Panc1 (cell line): ENCODE measurements around the gene PLXNA2. TPM values are rescaled to one million over a fixed set of nuclear protein-coding genes. Genes with fewer than 3 reads are reported as not detected.

Experiments
- ATAC-seq: fragments of 200-7000 bp; cut with Tn5 transposase; 2 replicates; pipeline ENCODE4 v1.9.1; 2020; ENCODE audit warnings: mild to moderate bottlenecking, moderate library complexity
- BruUV-seq: library from RNA; stranded (reverse); fragments of 400-500 nt; replicated peaks from 2 replicates; lab custom pipeline; 2021; lab: Mats Ljungman, UMichigan
- CTCF ChIA-PET: fragments of 300-600 bp; sonication (Branson Sonifier 250); formaldehyde crosslinking; loops from one replicate; lab custom pipeline; 2022; ENCODE audit warnings: antibody characterized with exemption; lab: Charles Lee
- POLR2A ChIA-PET: fragments of 300-600 bp; sonication (Branson Sonifier 250); formaldehyde crosslinking; loops from one replicate; lab custom pipeline; 2022; ENCODE audit warnings: antibody characterized with exemption; lab: Charles Lee
- DNase-seq: peaks from one replicate; pipeline ENCODE4 v3.0.0-alpha.2; 2010; ENCODE audit warnings: low read depth, low spot score
- H3K27ac ChIP-seq: 2 replicates; pipeline ENCODE4 v1.5.1; 2011; ENCODE audit warnings: mild to moderate bottlenecking, low read length, inconsistent platforms
- H3K27me3 ChIP-seq: fragments of 200-500 bp; sonication (Bioruptor generic); 2 replicates; pipeline ENCODE4 v1.6.0; 2014; ENCODE audit warnings: low read length, inconsistent platforms; ENCODE audit not compliant: control insufficient read depth, insufficient read depth
- H3K36me3 ChIP-seq: fragments of 200-500 bp; sonication (Bioruptor generic); 2 replicates; pipeline ENCODE4 v1.5.1; 2014; ENCODE audit warnings: inconsistent platforms, mild to moderate bottlenecking, low read length, moderate library complexity; ENCODE audit not compliant: control insufficient read depth, insufficient read depth
- H3K4me1 ChIP-seq: 2 replicates; pipeline ENCODE4 v1.5.1; 2011; ENCODE audit warnings: inconsistent platforms, mild to moderate bottlenecking, low read length, moderate library complexity; ENCODE audit not compliant: control insufficient read depth, insufficient read depth
- H3K4me3 ChIP-seq, 2 experiments: 2 replicates each; pipeline ENCODE4 v1.5.1; 2011 to 2012; ENCODE audit warnings: low read depth in 2 of 2, low read length in 2 of 2, mild to moderate bottlenecking in 2 of 2, inconsistent platforms in 1 of 2, moderate library complexity in 1 of 2
- H3K9me3 ChIP-seq: fragments of 200-500 bp; sonication (Bioruptor generic); 2 replicates; pipeline ENCODE4 v1.5.1; 2014; ENCODE audit warnings: low read depth, mild to moderate bottlenecking, inconsistent platforms, low read length, moderate library complexity; ENCODE audit not compliant: control insufficient read depth, insufficient read depth
- CTCF ChIP-seq: fragments of 450-650 bp; IDR thresholded peaks from 2 replicates; pipeline ENCODE4 v1.5.1; 2017; ENCODE audit warnings: mild to moderate bottlenecking
- POLR2AphosphoS5 ChIP-seq: IDR thresholded peaks from 2 replicates; pipeline ENCODE4 v1.6.1; 2012; ENCODE audit warnings: mild to moderate bottlenecking, low read depth, low read length, moderate library complexity
- REST ChIP-seq, 2 experiments: IDR thresholded peaks; 2 replicates each; pipeline ENCODE4 v1.6.1; 2011 to 2012; ENCODE audit warnings: low read depth in 2 of 2, control low read depth in 1 of 2, low read length in 1 of 2, mild to moderate bottlenecking in 1 of 2, moderate library complexity in 1 of 2; ENCODE audit not compliant: insufficient read depth in 1 of 2
- SIN3A ChIP-seq: IDR thresholded peaks from 2 replicates; pipeline ENCODE4 v1.6.1; 2012; ENCODE audit warnings: low read depth, mild to moderate bottlenecking, low read length, moderate library complexity, borderline replicate concordance; ENCODE audit not compliant: insufficient read depth
- TCF7L2 ChIP-seq: IDR thresholded peaks from 2 replicates; pipeline ENCODE4 v1.6.1; 2011; ENCODE audit warnings: mild to moderate bottlenecking, low read depth, low read length, inconsistent platforms
- in situ Hi-C: cut with HindIII; loops from 2 replicates; pipeline ENCODE4 v1.10.0; 2016; ENCODE audit warnings: low sequenced_read_pairs, low pct_unique_long_range_greater_than_20kb
- intact Hi-C: fragments of 100-400 bp; cut with micrococcal nuclease; formaldehyde crosslinking; loops from one replicate; pipeline ENCODE4 v1.10.0; 2022; ENCODE audit not compliant: unreplicated experiment
- total RNA-seq: library from RNA; stranded (reverse); gene quantifications from one replicate; pipeline ENCODE4 v1.2.1, GENCODE V29; 2021; ENCODE audit not compliant: unreplicated experiment

Gene PLXNA2
- total RNA-seq, 1 experiment from 2014 or later = 0.98 TPM

GRCh38 chr1:208042868-208043267 is 201.3 kb downstream of the PLXNA2 start:
- H3K27me3 ChIP-seq = no peaks in the 10 kb centered on the region
- in situ Hi-C loops = no loop called here
- intact Hi-C loops = no loop called here
- no peaks in the 10 kb centered on the region for H3K36me3 ChIP-seq
- H3K27ac ChIP-seq = no peak overlapping the region
- ChIA-PET CTCF (interaction anchor here (0.6 to 1.1 kb wide), 2 partner anchors 20 to 80 kb away, joined by 3 to 5 read pairs; no protein-coding TSS in a partner anchor), POLR2A (no interaction called here)
- no peaks in the 10 kb centered on the region for H3K9me3 ChIP-seq
- no peak overlapping the region for H3K4me3 ChIP-seq
- BruUV-seq = no TSS peak
- TF ChIP-seq TCF7L2 = no peak
- TF ChIP-seq SIN3A = no peak
- no peak for TF ChIP-seq POLR2AphosphoS5
- H3K4me1 ChIP-seq = no peaks in the 10 kb centered on the region
- DNase-seq = no peak
- no peak for ATAC-seq

- POLR2A ChIA-PET = no interaction called here
These were observed 202.1 kb downstream of the PLXNA2 start for GRCh38 chr1:208042041-208042615.

More at GRCh38 chr1:208042041-208042615, 202.1 kb downstream of the PLXNA2 start:
- DNase-seq (no peak), ATAC-seq (no peak)
- in situ Hi-C loops = no loop called here
- Histone ChIP-seq H3K27me3 (no peaks in the 10 kb centered on the region), H3K36me3 (no peaks in the 10 kb centered on the region), H3K4me1 (no peaks in the 10 kb centered on the region), H3K27ac (no peak overlapping the region), H3K4me3 (no peak overlapping the region), H3K9me3 (no peaks in the 10 kb centered on the region)
- BruUV-seq = no TSS peak
- CTCF ChIA-PET = interaction anchor here (0.6 to 1.1 kb wide), 2 partner anchors 21 to 79 kb away, joined by 3 to 5 read pairs; no protein-coding TSS in a partner anchor
- intact Hi-C loops = no loop called here
- no peak for TF ChIP-seq CTCF
- TF ChIP-seq REST (IDR thresholded peaks at IDR 0.05; ENCODE audit: insufficient read depth in 1 of 2, low read depth in 2 of 2, low read length in 1 of 2) = no peak
- no peak for TF ChIP-seq POLR2AphosphoS5
- TF ChIP-seq SIN3A = no peak
- no peak for TF ChIP-seq TCF7L2
